Measurements from ENCODE around the gene ACTG1. TPM values are rescaled to one million over a fixed set of nuclear protein-coding genes. Genes with fewer than 3 reads are reported as not detected.

The ACTG1 gene
- total RNA-seq, 1 donor = 10,242 TPM

- H3K4me3 ChIP-seq (ENCODE audit: low read depth, low read length) = peak overlapping the region; percentile 40
- TF ChIP-seq, protein P1, sequence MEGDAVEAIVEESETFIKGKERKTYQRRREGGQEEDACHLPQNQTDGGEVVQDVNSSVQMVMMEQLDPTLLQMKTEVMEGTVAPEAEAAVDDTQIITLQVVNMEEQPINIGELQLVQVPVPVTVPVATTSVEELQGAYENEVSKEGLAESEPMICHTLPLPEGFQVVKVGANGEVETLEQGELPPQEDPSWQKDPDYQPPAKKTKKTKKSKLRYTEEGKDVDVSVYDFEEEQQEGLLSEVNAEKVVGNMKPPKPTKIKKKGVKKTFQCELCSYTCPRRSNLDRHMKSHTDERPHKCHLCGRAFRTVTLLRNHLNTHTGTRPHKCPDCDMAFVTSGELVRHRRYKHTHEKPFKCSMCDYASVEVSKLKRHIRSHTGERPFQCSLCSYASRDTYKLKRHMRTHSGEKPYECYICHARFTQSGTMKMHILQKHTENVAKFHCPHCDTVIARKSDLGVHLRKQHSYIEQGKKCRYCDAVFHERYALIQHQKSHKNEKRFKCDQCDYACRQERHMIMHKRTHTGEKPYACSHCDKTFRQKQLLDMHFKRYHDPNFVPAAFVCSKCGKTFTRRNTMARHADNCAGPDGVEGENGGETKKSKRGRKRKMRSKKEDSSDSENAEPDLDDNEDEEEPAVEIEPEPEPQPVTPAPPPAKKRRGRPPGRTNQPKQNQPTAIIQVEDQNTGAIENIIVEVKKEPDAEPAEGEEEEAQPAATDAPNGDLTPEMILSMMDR (IDR thresholded peaks at IDR 0.05; ENCODE audit: insufficient read depth, low read depth, low read length) = peak; percentile 82
- peak; percentile 77 for DNase-seq (ENCODE audit: low read depth)
Observed at GRCh38 chr17:81484195-81484979, 28.2 kb downstream of the ACTG1 start.

GRCh38 chr17:81483862-81484194, 28.8 kb downstream of the ACTG1 start:
- peak overlapping the region; percentile 25 for H3K4me3 ChIP-seq (ENCODE audit: low read depth, low read length)
- DNase-seq (ENCODE audit: low read depth) = no peak
- TF ChIP-seq, protein P1 (IDR thresholded peaks at IDR 0.05; ENCODE audit: insufficient read depth, low read depth, low read length) = no peak

- H3K4me3 ChIP-seq (ENCODE audit: low read depth, low read length) = no peak overlapping the region
- TF ChIP-seq, protein P1 (IDR thresholded peaks at IDR 0.05; ENCODE audit: insufficient read depth, low read depth, low read length) = no peak
- peak; percentile 56 for DNase-seq (ENCODE audit: low read depth)
Observed at GRCh38 chr17:81483085-81483861, 29.3 kb downstream of the ACTG1 start.

- H3K4me3 ChIP-seq (ENCODE audit: low read depth, low read length) = no peak overlapping the region
- TF ChIP-seq, protein P1 (IDR thresholded peaks at IDR 0.05; ENCODE audit: insufficient read depth, low read depth, low read length) = no peak
- peak; percentile 39 for DNase-seq (ENCODE audit: low read depth)
Observed at GRCh38 chr17:81482673-81483072, 29.9 kb downstream of the ACTG1 start.

DNA sequence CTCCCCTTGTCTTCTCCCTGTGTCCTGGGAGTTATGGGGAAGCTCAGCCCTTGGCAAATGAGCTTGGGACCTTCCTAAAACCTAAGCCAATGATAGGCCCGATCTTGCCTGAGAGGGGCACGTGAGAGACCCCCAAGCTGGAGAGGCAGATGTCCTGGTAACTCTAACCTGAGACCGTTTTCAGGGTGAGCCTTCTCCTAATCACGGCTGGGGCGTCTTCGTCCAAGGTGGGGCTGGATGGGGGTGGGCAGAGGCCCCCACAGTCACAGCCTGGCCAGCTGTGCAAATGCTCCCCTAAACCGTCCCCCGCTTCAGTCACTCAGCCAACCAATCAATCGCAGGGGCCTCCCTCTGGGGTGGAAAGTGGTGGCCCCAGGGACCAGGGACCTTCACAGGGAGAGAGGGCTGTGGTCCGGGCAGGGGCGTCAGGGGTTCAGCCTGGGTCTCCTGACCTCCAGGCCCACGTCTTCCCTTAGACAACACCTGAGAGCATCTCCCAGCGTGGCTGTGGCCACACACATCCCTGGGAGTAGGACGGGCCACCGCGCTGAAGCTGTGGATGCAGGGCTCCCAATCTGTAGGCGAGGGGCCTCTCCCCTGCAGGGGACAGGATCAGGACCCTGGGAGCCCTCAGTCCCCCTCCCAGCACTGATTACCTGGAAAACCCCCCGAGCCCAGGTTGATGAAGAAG, 30.6 kb downstream of the ACTG1 start:
- H3K4me3 ChIP-seq (ENCODE audit: low read depth, low read length) = peak overlapping the region; percentile 49
- no peak for DNase-seq (ENCODE audit: low read depth)
- TF ChIP-seq, protein P1 (IDR thresholded peaks at IDR 0.05; ENCODE audit: insufficient read depth, low read depth, low read length) = no peak

GRCh38 chr17:81481073-81481799, 31.4 kb downstream of the ACTG1 start:
- H3K4me3 ChIP-seq (ENCODE audit: low read depth, low read length) = peak overlapping the region; percentile 49
- peak; percentile 67 for DNase-seq (ENCODE audit: low read depth)
- TF ChIP-seq, protein P1 (IDR thresholded peaks at IDR 0.05; ENCODE audit: insufficient read depth, low read depth, low read length) = no peak
